ENCODE results near the gene ART5. TPM values are rescaled to one million over a fixed set of nuclear protein-coding genes. Genes with fewer than 3 reads are reported as not detected.

ART5 gene
- total and polyA plus RNA-seq, 8 donors: 0.45 to 0.62 TPM; not detected in 6

DNA sequence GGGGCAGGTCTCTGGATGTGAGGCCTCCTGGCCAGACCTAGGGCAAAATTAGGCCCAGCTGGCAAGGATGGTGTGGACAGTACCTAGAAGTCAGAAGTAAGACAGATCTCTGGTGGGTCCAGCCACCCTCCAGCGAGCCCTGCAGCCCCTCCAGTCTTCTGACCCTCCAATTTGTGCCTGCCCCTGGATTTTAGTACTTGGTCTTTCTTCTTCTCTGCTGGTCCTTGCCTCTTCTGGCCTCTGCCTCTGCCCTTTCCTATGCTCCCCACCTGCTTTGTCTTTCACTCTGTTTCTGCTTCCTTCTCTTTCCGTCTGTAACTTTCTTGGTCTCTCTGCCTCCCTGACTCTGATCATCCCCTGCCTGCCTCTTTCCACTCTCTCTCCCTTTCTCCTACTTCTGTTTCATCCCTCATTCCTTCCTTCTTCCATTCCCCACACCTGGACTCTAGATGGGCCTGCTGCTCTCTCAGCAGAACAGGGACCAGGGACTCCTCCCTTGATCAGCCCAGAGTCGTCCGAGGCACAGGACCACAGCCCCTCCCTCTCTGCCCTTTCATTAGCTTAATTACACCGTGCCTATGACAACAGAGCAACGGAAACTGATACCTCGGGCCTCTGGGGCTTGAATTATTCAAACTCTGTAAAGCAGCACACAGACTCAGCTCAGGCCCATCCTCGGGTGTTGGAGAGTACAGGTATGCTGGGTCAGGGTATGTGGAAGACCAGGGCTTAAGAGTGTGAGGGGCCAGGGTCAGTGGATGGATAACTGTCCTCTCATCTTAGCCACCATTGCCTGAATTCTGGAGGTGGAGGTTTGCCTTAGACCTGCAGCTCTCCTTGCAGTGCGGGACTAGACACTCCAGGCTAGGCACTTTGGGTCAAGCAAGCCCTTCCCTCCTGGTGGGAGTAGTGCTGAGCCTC is 29.8 kb upstream of the ART5 start, which contains the start of gene CHRNA10:
Gene CHRNA10, minus strand, starts transcription at position 51 of the 921 bp plus-strand sequence. CDS start 72 bp downstream, outside the sequence.
- H3K9me3 ChIP-seq: no peaks in the 10 kb centered on the region

DNA sequence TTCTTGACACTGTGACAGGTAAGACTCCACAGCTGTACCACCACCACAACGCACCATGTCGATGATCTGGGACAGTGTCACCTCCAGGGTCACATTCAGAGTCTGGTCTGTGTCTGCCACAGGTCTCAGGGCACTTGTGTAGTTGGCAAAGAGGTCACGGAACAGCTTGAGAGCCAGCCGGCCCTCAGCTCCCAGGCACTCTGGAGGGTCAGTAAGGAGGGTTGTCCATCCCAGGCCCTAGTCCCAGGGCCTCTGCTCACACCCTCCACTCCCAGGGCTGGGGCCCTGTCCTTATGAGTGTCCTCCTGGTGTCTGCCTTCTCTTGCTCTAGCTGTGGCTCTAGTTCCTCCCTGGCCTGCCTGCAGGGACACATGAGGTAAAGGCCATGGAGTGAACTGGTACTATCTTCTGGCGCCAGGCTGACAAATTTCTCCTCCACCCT is 28.0 kb upstream of the ART5 start:
- Histone ChIP-seq H3K4me1 (no peaks in the 10 kb centered on the region), H3K9me3 (no peaks in the 10 kb centered on the region), H3K27me3 (no peaks in the 10 kb centered on the region), H3K4me3 (no peak overlapping the region), H3K36me3 (peaks cover 55 to 100% (median 99%) of the 10 kb centered on the region in 4 donors), H3K27ac (no peak overlapping the region)
- TF ChIP-seq, protein P1, sequence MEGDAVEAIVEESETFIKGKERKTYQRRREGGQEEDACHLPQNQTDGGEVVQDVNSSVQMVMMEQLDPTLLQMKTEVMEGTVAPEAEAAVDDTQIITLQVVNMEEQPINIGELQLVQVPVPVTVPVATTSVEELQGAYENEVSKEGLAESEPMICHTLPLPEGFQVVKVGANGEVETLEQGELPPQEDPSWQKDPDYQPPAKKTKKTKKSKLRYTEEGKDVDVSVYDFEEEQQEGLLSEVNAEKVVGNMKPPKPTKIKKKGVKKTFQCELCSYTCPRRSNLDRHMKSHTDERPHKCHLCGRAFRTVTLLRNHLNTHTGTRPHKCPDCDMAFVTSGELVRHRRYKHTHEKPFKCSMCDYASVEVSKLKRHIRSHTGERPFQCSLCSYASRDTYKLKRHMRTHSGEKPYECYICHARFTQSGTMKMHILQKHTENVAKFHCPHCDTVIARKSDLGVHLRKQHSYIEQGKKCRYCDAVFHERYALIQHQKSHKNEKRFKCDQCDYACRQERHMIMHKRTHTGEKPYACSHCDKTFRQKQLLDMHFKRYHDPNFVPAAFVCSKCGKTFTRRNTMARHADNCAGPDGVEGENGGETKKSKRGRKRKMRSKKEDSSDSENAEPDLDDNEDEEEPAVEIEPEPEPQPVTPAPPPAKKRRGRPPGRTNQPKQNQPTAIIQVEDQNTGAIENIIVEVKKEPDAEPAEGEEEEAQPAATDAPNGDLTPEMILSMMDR (IDR thresholded peaks at IDR 0.05): no peak
- no peak for TF ChIP-seq EP300 (IDR thresholded peaks at IDR 0.05)
- no peak for TF ChIP-seq POLR2A (IDR thresholded peaks at IDR 0.05)
- TF ChIP-seq POLR2AphosphoS5 (IDR thresholded peaks at IDR 0.05): no peak
- WGBS, 5 donors: 92 to 100% (median 94%) methylated on average over 5 of the region's 5 CpGs
- no peak for DNase-seq
- intact Hi-C loops (cut with DNase I; ENCODE audit: low total_unique reads): no loop called here

More for the DNA sequence above, 29.8 kb upstream of the ART5 start, which contains the start of gene CHRNA10:
- TF ChIP-seq, protein P1 (IDR thresholded peaks at IDR 0.05): no peak
- TF ChIP-seq EP300 (IDR thresholded peaks at IDR 0.05) (no peak), POLR2A (IDR thresholded peaks at IDR 0.05) (no peak)
- no peaks in the 10 kb centered on the region for H3K27me3 ChIP-seq
- H3K27ac ChIP-seq: no peak within 1 kb of the TSS
- DNase-seq: no peak
- H3K4me3 ChIP-seq: no peak within 1 kb of the TSS
- intact Hi-C loops (cut with DNase I; ENCODE audit: low total_unique reads): no loop called here
- peaks cover 61 to 100% (median 99%) of the 10 kb centered on the region in 4 donors for H3K36me3 ChIP-seq
- no peaks in the 10 kb centered on the region for H3K4me1 ChIP-seq
- 69 to 78% (median 73%) methylated on average over 9 of the region's 9 CpGs for WGBS, 5 donors

DNA sequence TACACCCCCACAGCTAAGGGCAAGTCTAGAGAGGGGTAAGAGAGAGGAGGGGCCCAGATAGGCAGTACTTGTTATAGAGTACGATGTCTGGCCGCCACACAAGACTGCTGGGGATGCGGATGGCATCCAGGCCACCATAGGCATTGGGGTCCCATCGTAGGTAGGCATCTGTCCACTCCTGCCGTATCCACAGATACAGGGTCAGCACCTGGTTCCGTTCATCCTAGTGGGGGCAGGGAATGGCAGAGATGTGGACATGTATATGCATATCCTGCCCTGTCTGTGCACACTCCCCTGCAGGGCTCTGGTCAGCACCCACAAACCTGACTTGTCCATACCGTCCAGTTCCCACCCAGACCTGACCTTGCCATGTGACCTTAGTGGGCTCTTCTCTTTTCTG is 27.3 kb upstream of the ART5 start:
- intact Hi-C loops (cut with DNase I; ENCODE audit: low total_unique reads): no loop called here
- H3K4me3 ChIP-seq: no peak overlapping the region
- H3K36me3 ChIP-seq: peaks cover 50 to 99% (median 99%) of the 10 kb centered on the region in 4 donors
- 91 to 95% (median 94%) methylated on average over 7 of the region's 7 CpGs for WGBS, 5 donors
- no peaks in the 10 kb centered on the region for H3K9me3 ChIP-seq
- DNase-seq: no peak
- no peaks in the 10 kb centered on the region for H3K4me1 ChIP-seq
- TF ChIP-seq POLR2A (IDR thresholded peaks at IDR 0.05): no peak
- TF ChIP-seq EP300 (IDR thresholded peaks at IDR 0.05): no peak
- TF ChIP-seq, protein P1 (IDR thresholded peaks at IDR 0.05): no peak
- no peak for TF ChIP-seq POLR2AphosphoS5 (IDR thresholded peaks at IDR 0.05)
- H3K27me3 ChIP-seq: no peaks in the 10 kb centered on the region
- no peak overlapping the region for H3K27ac ChIP-seq

DNA sequence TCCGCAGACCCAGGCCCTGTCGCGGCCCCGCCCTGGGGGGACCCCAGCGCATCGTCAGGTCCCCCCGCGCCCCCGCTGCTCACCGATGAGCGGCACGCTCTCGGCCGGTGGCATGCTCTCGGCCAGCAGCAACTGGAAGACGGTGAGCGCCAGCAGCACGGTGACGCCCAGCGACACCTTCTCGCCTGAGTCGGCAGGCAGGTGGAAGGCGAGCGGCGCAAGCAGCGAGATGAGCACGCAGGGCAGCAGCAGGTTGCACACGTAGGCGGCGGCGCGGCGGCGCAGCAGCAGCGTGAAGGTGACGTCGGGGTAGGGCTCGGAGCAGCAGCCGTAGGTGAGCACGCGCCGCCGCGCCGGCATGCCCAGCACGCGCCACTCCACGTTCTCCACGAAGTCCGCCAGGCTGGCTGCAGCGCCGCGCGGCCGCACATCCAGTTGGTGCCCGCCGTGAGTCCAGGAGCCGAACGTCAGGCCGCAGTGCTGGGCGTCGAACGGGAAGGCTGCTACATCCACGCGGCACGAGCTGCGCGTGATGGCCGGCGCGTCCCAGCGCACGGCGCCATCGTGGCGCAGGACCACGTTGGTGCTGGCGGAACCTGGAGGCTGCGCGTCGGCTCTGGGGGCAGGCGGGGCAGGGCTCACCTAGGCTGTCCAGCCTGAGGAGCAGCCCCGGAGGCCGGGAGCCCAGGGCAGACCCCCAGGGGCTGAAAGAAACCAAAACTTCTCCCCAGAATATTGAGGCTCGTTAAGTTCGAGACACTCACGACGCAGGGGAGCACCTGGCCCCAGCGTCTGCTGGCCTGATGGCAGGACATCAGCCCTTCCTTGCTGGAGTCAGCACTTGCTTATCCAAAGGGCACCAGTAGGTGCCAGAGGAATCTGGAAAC is 25.6 kb upstream of the ART5 start:
- WGBS, 5 donors: 97 to 98% (median 98%) methylated on average over 67 to 89 of the region's 89 CpGs
- H3K36me3 ChIP-seq: peaks cover 36 to 85% (median 81%) of the 10 kb centered on the region in 4 donors

More for the DNA sequence above, 25.6 kb upstream of the ART5 start:
- Histone ChIP-seq H3K27ac (no peak overlapping the region), H3K4me3 (no peak overlapping the region), H3K27me3 (no peaks in the 10 kb centered on the region), H3K4me1 (no peaks in the 10 kb centered on the region), H3K9me3 (no peaks in the 10 kb centered on the region)
- no peak for DNase-seq
- TF ChIP-seq POLR2A (IDR thresholded peaks at IDR 0.05) (no peak), EP300 (IDR thresholded peaks at IDR 0.05) (no peak), POLR2AphosphoS5 (IDR thresholded peaks at IDR 0.05) (no peak)
- TF ChIP-seq, protein P1 (IDR thresholded peaks at IDR 0.05): no peak
- intact Hi-C loops (cut with DNase I; ENCODE audit: low total_unique reads): no loop called here
